Liver (tissue), 9 donors: ENCODE measurements around the gene PXYLP1. TPM values are rescaled to one million over a fixed set of nuclear protein-coding genes. Genes with fewer than 3 reads are reported as not detected.

Experiments
- DNase-seq: peaks from one replicate; pipeline ENCODE4 v3.0.0-alpha.2; 2017; ENCODE audit warnings: low spot score
- H3K27ac ChIP-seq, 2 donors: one replicate each; pipeline ENCODE4 v1.7.0; 2013; ENCODE audit warnings: inconsistent platforms in 2 of 2, low read length in 2 of 2, control low read depth in 1 of 2, low read depth in 1 of 2, mild to moderate bottlenecking in 1 of 2
- H3K27me3 ChIP-seq, 4 donors: one replicate each; pipeline versions ENCODE4 v1.6.1 to v1.7.0; 2013; ENCODE audit warnings: low read length in 3 of 4, inconsistent platforms in 1 of 4, mild to moderate bottlenecking in 1 of 4, moderate library complexity in 1 of 4; ENCODE audit not compliant: control insufficient read depth in 4 of 4, insufficient read depth in 4 of 4
- H3K36me3 ChIP-seq, 4 donors: one replicate each; pipeline versions ENCODE4 v1.6.1 to v1.7.0; 2013; ENCODE audit warnings: low read length in 3 of 4, mild to moderate bottlenecking in 3 of 4, low read depth in 1 of 4, moderate library complexity in 1 of 4; ENCODE audit not compliant: control insufficient read depth in 4 of 4, insufficient read depth in 3 of 4
- H3K4me1 ChIP-seq, 4 donors: one replicate each; pipeline versions ENCODE4 v1.6.1 to v1.7.0; 2013; ENCODE audit warnings: low read length in 3 of 4, mild to moderate bottlenecking in 3 of 4, moderate library complexity in 1 of 4; ENCODE audit not compliant: control insufficient read depth in 4 of 4, insufficient read depth in 4 of 4
- H3K4me3 ChIP-seq, 3 donors: one replicate each; pipeline versions ENCODE4 v1.6.1 to v1.7.0; 2013; ENCODE audit warnings: low read length in 3 of 3, control low read depth in 1 of 3, low read depth in 1 of 3, mild to moderate bottlenecking in 1 of 3
- H3K9ac ChIP-seq, 2 donors: one replicate each; pipeline ENCODE4 v1.7.0; 2013; ENCODE audit warnings: low read length in 2 of 2, mild to moderate bottlenecking in 2 of 2, moderate library complexity in 2 of 2, control low read depth in 1 of 2, low read depth in 1 of 2
- H3K9me3 ChIP-seq, 4 donors: one replicate each; pipeline versions ENCODE4 v1.6.1 to v1.7.0; 2013; ENCODE audit warnings: low read length in 3 of 4; ENCODE audit not compliant: control insufficient read depth in 4 of 4
- FOXA1 ChIP-seq: IDR thresholded peaks from 2 replicates; pipeline ENCODE4 v1.6.1; 2016; ENCODE audit warnings: antibody characterized with exemption
- FOXA2 ChIP-seq: IDR thresholded peaks from 2 replicates; pipeline ENCODE4 v1.6.1; 2016; ENCODE audit warnings: antibody characterized with exemption
- GABPA ChIP-seq, 2 donors: IDR thresholded peaks in 1 of 2; conservative IDR thresholded peaks in 1 of 2; 2 replicates each; pipeline ENCODE4 v1.6.1; 2016; ENCODE audit warnings: antibody characterized with exemption in 2 of 2, mild to moderate bottlenecking in 1 of 2, moderate library complexity in 1 of 2
- HNF4A ChIP-seq, 2 donors: conservative IDR thresholded peaks; 2 replicates each; pipeline ENCODE4 v1.6.1; 2016; ENCODE audit warnings: antibody characterized with exemption in 2 of 2, mild to moderate bottlenecking in 2 of 2
- HNF4G ChIP-seq: IDR thresholded peaks from 2 replicates; pipeline ENCODE4 v1.6.1; 2016; ENCODE audit warnings: antibody characterized with exemption
- JUND ChIP-seq, 2 donors: IDR thresholded peaks; 2 replicates each; pipeline ENCODE4 v1.6.1; 2016; ENCODE audit warnings: antibody characterized with exemption in 2 of 2
- NR2F2 ChIP-seq: IDR thresholded peaks from 2 replicates; pipeline ENCODE4 v1.6.1; 2016; ENCODE audit warnings: antibody characterized with exemption
- RAD21 ChIP-seq, 2 donors: IDR thresholded peaks; 2 replicates each; pipeline ENCODE4 v1.6.1; 2016; ENCODE audit warnings: antibody characterized with exemption in 2 of 2, mild to moderate bottlenecking in 2 of 2
- RXRA ChIP-seq, 2 donors: IDR thresholded peaks; 2 replicates each; pipeline ENCODE4 v1.6.1; 2017 to 2018; ENCODE audit warnings: antibody characterized with exemption in 2 of 2, mild to moderate bottlenecking in 1 of 2
- SP1 ChIP-seq: IDR thresholded peaks from 2 replicates; pipeline ENCODE4 v1.6.1; 2018; ENCODE audit warnings: antibody characterized with exemption, mild to moderate bottlenecking
- TAF1 ChIP-seq: conservative IDR thresholded peaks from 2 replicates; pipeline ENCODE4 v1.6.1; 2016; ENCODE audit warnings: antibody characterized with exemption, mild to moderate bottlenecking
- YY1 ChIP-seq: IDR thresholded peaks from 2 replicates; pipeline ENCODE4 v1.6.1; 2016; ENCODE audit warnings: antibody characterized with exemption, mild to moderate bottlenecking
- WGBS: extraction: QIAGEN DNeasy Blood & Tissue Kit; methylation state at CpG from one replicate; pipeline ENCODE4 v1.1.7; 2013; 5-methylcytosine and 5-hydroxymethylcytosine counted together
- polyA plus RNA-seq, 2 donors: library from polyadenylated mRNA; stranded (reverse) in 1 of 2; unstranded in 1 of 2; fragments of 200-250 nt in 1 of 2; fragments of >200 nt in 1 of 2; fragmentation: Nextera tagmentation in 1 of 2; extraction: Ambion mirVana in 1 of 2; gene quantifications; one replicate each; pipeline versions ENCODE4 v1.2.1 to v1.2.3, GENCODE V29; 2013 to 2015
- total RNA-seq, 2 donors: library from RNA; depleted of rRNA; stranded (reverse); fragments of >200 nt; gene quantifications; one replicate each; pipeline ENCODE4 v1.2.3, GENCODE V29; 2014
- TF ChIP-seq, protein P1 (sequence below): IDR thresholded peaks from 2 replicates; pipeline ENCODE4 v1.6.1; 2016; ENCODE audit warnings: antibody characterized with exemption
- TF ChIP-seq, protein P2 (sequence below): fragments of 150-350 bp; IDR thresholded peaks from 2 replicates; pipeline ENCODE4 v1.5.1; 2017; ENCODE audit warnings: improper control_type of control experiment, low read depth, low read length; ENCODE audit not compliant: missing input control
- TF ChIP-seq, protein P3 (sequence below): IDR thresholded peaks from 2 replicates; pipeline ENCODE4 v1.6.1; 2016; ENCODE audit warnings: antibody characterized with exemption
- TF ChIP-seq, protein P4 (sequence below): IDR thresholded peaks from 2 replicates; pipeline ENCODE4 v1.6.1; 2016; ENCODE audit warnings: antibody characterized with exemption, mild to moderate bottlenecking
- donor health status: healthy.
- donor health status: healthy.
- donor health status: healthy.
- donor health status: healthy.
- donor health status: healthy.

Gene PXYLP1
- total and polyA plus RNA-seq, 4 donors: 1.1 to 5.3 (median 3.1) TPM

DNA sequence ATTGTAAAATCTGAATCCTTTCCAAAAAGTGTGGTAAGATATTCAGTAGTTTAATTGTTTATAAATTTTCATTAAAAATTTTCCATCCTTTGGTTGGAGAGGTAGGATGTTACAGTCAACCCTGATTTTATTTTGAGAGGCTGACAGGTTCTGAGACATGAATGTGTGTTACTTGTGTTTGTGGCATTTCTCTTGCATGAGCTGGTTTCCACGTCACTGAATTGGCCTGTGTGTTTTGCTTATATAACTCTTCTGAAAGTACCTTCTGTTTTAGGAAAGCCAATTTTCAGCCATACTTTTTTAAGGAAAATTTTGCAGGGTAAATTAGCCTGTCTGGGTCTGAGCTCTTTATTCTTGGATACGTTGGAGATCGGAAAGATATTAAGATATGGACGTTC is 30.7 kb downstream of the PXYLP1 start:
- Histone ChIP-seq H3K27ac (no peak overlapping the region), H3K4me3 (no peak overlapping the region), H3K4me1 (peaks cover 0 to 8% (median 0%) of the 10 kb centered on the region in 4 donors), H3K36me3 (no peaks in the 10 kb centered on the region), H3K9me3 (no peaks in the 10 kb centered on the region), H3K27me3 (no peaks in the 10 kb centered on the region), H3K9ac (no peak overlapping the region)
- TF ChIP-seq NR2F2 (no peak), JUND (IDR thresholded peaks at IDR 0.05) (no peak), TAF1 (no peak), HNF4G (no peak), SP1 (no peak), RAD21 (IDR thresholded peaks at IDR 0.05) (no peak), YY1 (no peak), GABPA (IDR thresholded peaks at IDR 0.05 in 1 of 2, conservative IDR thresholded peaks at IDR 0.05 in 1 of 2) (no peak), FOXA2 (no peak)
- TF ChIP-seq, protein P1, sequence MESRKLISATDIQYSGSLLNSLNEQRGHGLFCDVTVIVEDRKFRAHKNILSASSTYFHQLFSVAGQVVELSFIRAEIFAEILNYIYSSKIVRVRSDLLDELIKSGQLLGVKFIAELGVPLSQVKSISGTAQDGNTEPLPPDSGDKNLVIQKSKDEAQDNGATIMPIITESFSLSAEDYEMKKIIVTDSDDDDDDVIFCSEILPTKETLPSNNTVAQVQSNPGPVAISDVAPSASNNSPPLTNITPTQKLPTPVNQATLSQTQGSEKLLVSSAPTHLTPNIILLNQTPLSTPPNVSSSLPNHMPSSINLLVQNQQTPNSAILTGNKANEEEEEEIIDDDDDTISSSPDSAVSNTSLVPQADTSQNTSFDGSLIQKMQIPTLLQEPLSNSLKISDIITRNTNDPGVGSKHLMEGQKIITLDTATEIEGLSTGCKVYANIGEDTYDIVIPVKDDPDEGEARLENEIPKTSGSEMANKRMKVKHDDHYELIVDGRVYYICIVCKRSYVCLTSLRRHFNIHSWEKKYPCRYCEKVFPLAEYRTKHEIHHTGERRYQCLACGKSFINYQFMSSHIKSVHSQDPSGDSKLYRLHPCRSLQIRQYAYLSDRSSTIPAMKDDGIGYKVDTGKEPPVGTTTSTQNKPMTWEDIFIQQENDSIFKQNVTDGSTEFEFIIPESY: no peak
- TF ChIP-seq, protein P2, sequence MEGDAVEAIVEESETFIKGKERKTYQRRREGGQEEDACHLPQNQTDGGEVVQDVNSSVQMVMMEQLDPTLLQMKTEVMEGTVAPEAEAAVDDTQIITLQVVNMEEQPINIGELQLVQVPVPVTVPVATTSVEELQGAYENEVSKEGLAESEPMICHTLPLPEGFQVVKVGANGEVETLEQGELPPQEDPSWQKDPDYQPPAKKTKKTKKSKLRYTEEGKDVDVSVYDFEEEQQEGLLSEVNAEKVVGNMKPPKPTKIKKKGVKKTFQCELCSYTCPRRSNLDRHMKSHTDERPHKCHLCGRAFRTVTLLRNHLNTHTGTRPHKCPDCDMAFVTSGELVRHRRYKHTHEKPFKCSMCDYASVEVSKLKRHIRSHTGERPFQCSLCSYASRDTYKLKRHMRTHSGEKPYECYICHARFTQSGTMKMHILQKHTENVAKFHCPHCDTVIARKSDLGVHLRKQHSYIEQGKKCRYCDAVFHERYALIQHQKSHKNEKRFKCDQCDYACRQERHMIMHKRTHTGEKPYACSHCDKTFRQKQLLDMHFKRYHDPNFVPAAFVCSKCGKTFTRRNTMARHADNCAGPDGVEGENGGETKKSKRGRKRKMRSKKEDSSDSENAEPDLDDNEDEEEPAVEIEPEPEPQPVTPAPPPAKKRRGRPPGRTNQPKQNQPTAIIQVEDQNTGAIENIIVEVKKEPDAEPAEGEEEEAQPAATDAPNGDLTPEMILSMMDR: no peak
- WGBS: 91% methylated on average over 4 of the region's 4 CpGs
- no peak for DNase-seq

DNA sequence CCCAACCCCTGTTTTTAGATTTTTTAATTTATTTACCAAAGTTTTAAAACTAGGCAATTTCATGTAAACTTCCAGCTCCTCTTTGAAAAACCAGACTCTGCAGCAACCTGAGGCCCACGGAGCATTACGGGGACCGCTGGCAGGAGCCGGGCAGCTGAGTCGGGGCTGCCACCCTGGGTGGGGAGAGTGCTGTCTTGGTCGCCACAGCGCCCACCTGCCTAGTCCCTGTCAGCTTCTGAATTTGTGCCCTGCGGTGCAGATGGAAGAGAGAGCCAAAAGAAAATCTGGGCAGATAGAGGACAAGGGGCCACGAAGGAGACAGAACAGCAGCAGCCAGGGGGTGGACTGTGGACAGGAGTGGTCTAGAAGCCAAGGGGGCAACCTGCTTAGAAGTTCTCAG is 34.6 kb downstream of the PXYLP1 start:
- H3K27ac ChIP-seq: no peak overlapping the region

DNA sequence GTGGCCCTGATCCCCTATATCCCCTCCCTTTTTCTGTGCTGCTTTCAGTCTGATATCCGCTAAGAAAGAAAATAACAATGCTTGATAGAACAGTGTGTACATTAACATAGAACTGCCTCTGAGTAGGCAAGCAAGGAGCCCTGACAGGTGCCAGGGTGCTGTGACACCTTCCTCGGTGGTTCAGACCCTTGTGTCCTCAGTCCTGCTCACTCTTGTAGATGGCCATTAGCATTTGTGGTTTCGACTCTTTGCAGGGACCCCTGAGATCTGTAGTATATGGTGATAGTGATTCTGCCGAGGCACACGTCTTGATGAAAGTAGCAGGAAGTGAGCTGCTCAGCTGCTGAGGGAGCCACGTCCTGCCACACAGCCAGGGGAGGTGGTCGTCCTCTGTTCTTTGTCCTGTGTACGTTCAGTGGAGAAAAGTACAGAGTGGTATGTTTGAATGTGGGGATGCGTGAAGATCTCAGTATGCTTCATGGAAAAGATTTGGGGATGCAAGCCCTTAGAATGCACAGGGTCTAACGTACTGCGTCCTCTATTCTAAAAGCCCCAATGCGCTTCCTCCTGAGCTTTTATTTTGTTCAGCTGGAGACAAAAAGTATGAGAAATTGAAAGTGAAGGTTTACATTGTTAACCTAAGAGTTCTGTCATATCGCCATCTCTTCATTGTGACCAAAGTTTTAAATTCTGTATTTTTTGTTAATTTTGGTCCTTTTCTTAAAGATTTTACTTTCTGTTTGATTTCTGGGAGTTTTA is 35.4 kb downstream of the PXYLP1 start:
- Histone ChIP-seq H3K27me3 (no peaks in the 10 kb centered on the region), H3K36me3 (no peaks in the 10 kb centered on the region), H3K9ac (no peak overlapping the region), H3K4me3 (no peak overlapping the region), H3K4me1 (peaks cover 0 to 7% (median 3%) of the 10 kb centered on the region in 4 donors), H3K27ac (no peak overlapping the region), H3K9me3 (no peaks in the 10 kb centered on the region)
- DNase-seq: no peak
- WGBS: 67% methylated on average over 13 of the region's 13 CpGs
- TF ChIP-seq FOXA1: no peak
- no peak for TF ChIP-seq TAF1
- TF ChIP-seq, protein P3, sequence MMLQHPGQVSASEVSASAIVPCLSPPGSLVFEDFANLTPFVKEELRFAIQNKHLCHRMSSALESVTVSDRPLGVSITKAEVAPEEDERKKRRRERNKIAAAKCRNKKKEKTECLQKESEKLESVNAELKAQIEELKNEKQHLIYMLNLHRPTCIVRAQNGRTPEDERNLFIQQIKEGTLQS: no peak
- TF ChIP-seq HNF4G: no peak
- TF ChIP-seq FOXA2: no peak
- TF ChIP-seq SP1: no peak
- no peak for TF ChIP-seq RXRA (IDR thresholded peaks at IDR 0.05)
- no peak for TF ChIP-seq YY1
- TF ChIP-seq, protein P1: no peak
- TF ChIP-seq, protein P4, sequence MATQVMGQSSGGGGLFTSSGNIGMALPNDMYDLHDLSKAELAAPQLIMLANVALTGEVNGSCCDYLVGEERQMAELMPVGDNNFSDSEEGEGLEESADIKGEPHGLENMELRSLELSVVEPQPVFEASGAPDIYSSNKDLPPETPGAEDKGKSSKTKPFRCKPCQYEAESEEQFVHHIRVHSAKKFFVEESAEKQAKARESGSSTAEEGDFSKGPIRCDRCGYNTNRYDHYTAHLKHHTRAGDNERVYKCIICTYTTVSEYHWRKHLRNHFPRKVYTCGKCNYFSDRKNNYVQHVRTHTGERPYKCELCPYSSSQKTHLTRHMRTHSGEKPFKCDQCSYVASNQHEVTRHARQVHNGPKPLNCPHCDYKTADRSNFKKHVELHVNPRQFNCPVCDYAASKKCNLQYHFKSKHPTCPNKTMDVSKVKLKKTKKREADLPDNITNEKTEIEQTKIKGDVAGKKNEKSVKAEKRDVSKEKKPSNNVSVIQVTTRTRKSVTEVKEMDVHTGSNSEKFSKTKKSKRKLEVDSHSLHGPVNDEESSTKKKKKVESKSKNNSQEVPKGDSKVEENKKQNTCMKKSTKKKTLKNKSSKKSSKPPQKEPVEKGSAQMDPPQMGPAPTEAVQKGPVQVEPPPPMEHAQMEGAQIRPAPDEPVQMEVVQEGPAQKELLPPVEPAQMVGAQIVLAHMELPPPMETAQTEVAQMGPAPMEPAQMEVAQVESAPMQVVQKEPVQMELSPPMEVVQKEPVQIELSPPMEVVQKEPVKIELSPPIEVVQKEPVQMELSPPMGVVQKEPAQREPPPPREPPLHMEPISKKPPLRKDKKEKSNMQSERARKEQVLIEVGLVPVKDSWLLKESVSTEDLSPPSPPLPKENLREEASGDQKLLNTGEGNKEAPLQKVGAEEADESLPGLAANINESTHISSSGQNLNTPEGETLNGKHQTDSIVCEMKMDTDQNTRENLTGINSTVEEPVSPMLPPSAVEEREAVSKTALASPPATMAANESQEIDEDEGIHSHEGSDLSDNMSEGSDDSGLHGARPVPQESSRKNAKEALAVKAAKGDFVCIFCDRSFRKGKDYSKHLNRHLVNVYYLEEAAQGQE: no peak
- TF ChIP-seq NR2F2: no peak

More for the DNA sequence above, 34.6 kb downstream of the PXYLP1 start:
- Histone ChIP-seq H3K36me3 (no peaks in the 10 kb centered on the region), H3K4me1 (peaks cover 0 to 3% (median 2%) of the 10 kb centered on the region in 4 donors), H3K4me3 (no peak overlapping the region), H3K9ac (no peak overlapping the region), H3K27me3 (no peaks in the 10 kb centered on the region), H3K9me3 (no peaks in the 10 kb centered on the region)
- no peak for TF ChIP-seq HNF4A (conservative IDR thresholded peaks at IDR 0.05)
- no peak for TF ChIP-seq RXRA (IDR thresholded peaks at IDR 0.05)
- no peak for DNase-seq
- WGBS: 97% methylated on average over 9 of the region's 9 CpGs
